ENCODE measurements around the gene CYP46A1. TPM values are rescaled to one million over a fixed set of nuclear protein-coding genes. Genes with fewer than 3 reads are reported as not detected.
"Not testable (repeated sequence)": the region's sequence is repeated elsewhere in the genome, so short reads cannot be mapped to it uniquely, and the experiment has no call there.

Gene CYP46A1
- total RNA-seq, 2 donors from 2014 or later = 0.09 to 0.45 TPM

- DNase-seq (peak in 1 of 2 donors; percentile 37), ATAC-seq (no peak)
- intact Hi-C loops (cut with DNase I, micrococcal nuclease) = no loop called here
These were observed 74.2 kb downstream of the CYP46A1 start for GRCh38 chr14:99758121-99758821.

GRCh38 chr14:99758872-99759545 is 74.9 kb downstream of the CYP46A1 start:
- ATAC-seq (no peak), DNase-seq (peak in 1 of 2 donors; percentile 11)
- intact Hi-C loops (cut with DNase I, micrococcal nuclease) = no loop called here

- no peak for DNase-seq
These were observed 75.4 kb downstream of the CYP46A1 start for GRCh38 chr14:99759546-99759925.

GRCh38 chr14:99760817-99761216 is 76.7 kb downstream of the CYP46A1 start:
- ATAC-seq (no peak), DNase-seq (peak in 1 of 2 donors; percentile 32)
- intact Hi-C loops (cut with DNase I, micrococcal nuclease) = no loop called here

More at GRCh38 chr14:99759546-99759925, 75.4 kb downstream of the CYP46A1 start:
- ATAC-seq = no peak
- intact Hi-C loops (cut with DNase I, micrococcal nuclease) = no loop called here

GRCh38 chr14:99762911-99763310 is 78.8 kb downstream of the CYP46A1 start:
- DNase-seq; ATAC-seq; intact Hi-C loops (cut with DNase I, micrococcal nuclease): not testable (repeated sequence)

GRCh38 chr14:99763527-99764221 is 79.6 kb downstream of the CYP46A1 start:
- intact Hi-C loops (cut with DNase I, micrococcal nuclease) = no loop called here
- peak in 1 of 2 donors; percentile 12 for DNase-seq
- no peak for ATAC-seq

- ATAC-seq = no peak
- intact Hi-C loops (cut with DNase I, micrococcal nuclease) = no loop called here
These were observed 80.2 kb downstream of the CYP46A1 start for GRCh38 chr14:99764222-99764706.

GRCh38 chr14:99768381-99768780 is 84.3 kb downstream of the CYP46A1 start:
- intact Hi-C loops (cut with DNase I, micrococcal nuclease) = no loop called here
- DNase-seq (no peak), ATAC-seq (no peak)

More at GRCh38 chr14:99764222-99764706, 80.2 kb downstream of the CYP46A1 start:
- no peak for DNase-seq

GRCh38 chr14:99769123-99769522 is 85.0 kb downstream of the CYP46A1 start:
- no peak for ATAC-seq
- intact Hi-C loops (cut with DNase I, micrococcal nuclease) = no loop called here
- DNase-seq = no peak

GRCh38 chr14:99769799-99770198 is 85.7 kb downstream of the CYP46A1 start:
- DNase-seq (no peak), ATAC-seq (no peak)
- intact Hi-C loops (cut with DNase I, micrococcal nuclease) = no loop called here

- ATAC-seq (no peak), DNase-seq (no peak)
- intact Hi-C loops (cut with DNase I, micrococcal nuclease) = no loop called here
These were observed 88.5 kb downstream of the CYP46A1 start for GRCh38 chr14:99772371-99773283.

GRCh38 chr14:99773521-99774497 is 89.7 kb downstream of the CYP46A1 start:
- intact Hi-C loops (cut with DNase I, micrococcal nuclease) = no loop called here
- DNase-seq = no peak
- ATAC-seq = no peak

GRCh38 chr14:99774556-99775307 is 90.6 kb downstream of the CYP46A1 start:
- no peak for ATAC-seq

GRCh38 chr14:99775351-99775750 is 91.3 kb downstream of the CYP46A1 start:
- DNase-seq = no peak
- intact Hi-C loops (cut with DNase I, micrococcal nuclease) = no loop called here
- ATAC-seq = no peak

More at GRCh38 chr14:99774556-99775307, 90.6 kb downstream of the CYP46A1 start:
- DNase-seq = peak; percentile 52 to 60
- intact Hi-C loops (cut with DNase I, micrococcal nuclease) = no loop called here
